SHP77 (cell line): Measurements from ENCODE around the gene PAPPA.

Experiments used
- DNase-seq, 2 experiments: peaks; one replicate each; lab custom pipeline; 2025; lab: John Stamatoyannopoulos, UW

PAPPA gene

DNA sequence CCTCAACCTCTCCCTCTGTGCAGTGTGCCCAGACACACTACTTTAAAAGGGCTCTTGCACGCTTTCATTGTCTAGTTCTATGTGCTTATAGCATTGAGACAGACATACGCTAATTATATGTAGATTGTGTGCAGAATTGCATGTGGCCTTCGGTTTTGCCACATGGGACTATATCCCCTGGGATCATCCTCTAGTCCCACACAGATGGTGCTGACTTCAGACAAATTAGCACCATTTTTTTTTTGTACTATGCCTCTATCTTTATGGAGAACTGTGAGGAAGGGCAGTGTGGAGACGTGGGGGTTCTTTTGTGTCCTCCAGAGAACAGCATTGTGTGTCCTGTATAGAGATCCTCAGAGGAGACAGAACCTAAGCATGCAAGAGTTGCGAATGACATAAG, 29.3 kb downstream of the PAPPA start:
- no peak for DNase-seq

DNA sequence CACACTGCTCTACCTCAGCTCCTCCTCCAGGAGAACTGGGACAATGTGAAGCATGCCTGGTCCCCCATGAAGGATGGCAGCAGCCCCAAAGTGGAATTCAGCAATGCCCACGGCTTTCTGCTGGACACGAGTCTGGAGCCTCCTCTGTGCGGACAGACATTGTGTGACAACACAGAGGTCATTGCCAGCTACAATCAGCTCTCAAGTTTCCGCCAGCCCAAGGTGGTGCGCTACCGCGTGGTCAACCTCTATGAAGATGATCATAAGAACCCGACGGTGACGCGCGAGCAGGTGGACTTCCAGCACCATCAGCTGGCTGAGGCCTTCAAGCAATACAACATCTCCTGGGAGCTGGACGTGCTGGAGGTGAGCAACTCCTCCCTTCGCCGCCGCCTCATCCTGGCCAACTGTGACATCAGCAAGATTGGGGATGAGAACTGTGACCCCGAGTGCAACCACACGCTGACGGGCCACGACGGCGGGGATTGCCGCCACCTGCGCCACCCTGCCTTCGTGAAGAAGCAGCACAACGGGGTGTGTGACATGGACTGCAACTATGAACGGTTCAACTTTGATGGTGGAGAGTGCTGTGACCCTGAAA, 34.1 kb downstream of the PAPPA start:
- no peak for DNase-seq

DNA sequence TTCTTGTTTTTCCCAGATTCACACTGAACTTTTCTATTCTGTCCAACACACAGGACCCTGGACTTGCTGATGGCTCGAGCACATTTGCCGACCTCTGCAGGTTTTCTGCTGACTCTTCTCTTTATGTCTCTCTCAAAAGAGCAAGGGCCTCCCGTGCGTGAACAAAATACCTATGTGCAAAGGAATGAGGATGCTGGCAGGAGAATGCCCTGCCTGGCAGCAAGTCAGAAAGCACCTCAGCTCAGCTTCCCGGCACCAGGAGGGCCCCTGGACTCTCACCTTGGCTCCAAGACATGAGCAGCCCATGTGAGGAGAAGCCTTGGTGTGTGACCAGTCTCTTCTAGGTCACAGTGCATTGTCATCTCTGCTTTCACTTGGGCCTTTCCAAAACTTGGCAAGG, 36.1 kb downstream of the PAPPA start:
- DNase-seq = no peak

DNA sequence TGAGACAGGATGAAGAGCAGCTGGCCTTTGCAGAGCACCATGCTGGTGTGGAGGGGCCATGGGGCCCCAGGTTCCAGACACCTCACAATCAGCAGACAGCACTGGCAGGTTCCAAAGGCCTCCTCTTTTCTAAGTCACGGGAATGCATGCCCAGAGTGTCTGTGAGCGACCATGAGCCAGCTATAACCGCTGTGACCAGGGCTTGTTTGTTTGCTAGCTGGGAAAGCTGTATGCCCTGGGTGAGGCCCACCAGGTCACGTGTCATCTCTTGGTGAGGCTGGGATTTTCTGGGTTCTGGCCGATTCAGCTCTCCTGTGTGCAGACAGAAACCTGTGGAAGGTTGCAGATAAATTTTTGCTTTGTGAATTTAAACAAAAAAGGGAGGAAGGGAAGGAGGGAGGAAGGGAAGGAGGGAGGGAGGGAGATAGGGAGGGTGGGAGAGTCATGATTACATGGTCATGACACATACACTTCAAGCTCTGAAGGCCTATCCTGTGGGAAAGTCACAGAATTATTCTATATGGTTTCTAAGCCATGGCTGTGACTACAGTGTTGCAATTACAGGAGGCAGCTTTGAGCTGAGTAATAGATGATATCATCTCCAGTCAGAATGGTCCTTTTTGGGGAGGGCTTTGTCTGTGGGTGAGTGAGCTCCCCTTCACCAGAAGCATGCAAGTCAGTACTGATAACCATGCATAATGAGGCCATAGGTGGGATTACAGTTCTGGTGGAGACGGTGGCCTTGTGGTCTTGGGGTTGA, 37.2 kb downstream of the PAPPA start:
- DNase-seq = no peak

DNA sequence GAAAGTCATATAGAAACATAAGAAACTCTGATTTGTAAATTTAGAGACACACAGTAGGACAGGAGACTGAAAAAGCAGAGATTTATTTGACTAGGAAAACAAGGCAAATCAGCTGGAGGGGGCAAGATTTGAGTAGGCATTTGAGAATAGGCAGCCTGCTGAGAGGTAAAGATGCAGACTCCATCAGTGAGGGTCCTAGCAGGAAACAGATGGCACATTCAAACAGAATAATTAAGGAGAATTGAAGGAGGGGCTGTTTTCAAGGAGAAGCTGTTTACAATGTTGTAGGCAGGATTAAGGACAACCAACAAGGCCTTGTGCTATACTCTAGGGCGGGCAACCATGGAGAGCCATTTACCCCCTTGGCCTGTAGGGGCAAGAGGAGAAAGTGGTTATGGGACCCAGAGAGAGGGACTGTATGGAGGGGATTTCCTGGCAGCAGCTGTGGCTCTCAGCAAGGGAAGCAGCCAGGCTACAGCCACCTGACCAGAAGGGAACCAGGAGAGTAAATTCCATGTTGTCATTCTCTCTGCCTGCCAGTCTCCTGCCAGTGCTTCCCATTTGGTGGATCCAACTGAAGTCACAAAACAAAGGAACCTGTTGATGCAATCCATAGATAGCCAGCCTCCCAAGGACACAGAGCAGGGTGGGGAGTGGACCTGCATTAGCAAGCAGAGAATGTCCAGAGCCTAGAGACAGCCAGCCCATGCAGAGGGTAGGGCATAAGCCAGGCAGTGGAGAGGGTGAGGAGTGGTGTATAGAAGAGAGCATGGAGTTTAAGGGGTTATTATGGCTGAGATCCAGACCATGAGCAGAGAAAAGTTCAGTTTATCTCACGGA, 38.2 kb downstream of the PAPPA start:
- no peak for DNase-seq

DNA sequence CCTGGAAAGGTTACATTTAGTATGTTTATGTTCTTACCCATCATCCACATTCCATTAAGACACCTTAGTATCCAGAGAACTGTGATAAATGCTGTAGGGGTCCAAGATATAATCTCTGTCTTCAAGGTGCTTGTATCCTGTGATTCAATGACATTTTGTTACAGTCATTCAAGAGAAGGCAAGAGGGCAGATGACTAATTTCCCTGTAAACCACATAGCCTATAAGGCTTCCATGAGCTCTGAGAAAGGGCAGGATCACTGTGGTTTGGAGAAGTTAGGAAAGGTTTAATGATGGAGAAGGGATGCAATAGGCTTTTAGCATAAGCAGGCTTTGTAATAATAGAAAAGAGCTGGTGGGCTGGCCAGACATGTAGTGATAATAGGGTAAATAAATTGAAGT, 40.0 kb downstream of the PAPPA start:
- no peak for DNase-seq

DNA sequence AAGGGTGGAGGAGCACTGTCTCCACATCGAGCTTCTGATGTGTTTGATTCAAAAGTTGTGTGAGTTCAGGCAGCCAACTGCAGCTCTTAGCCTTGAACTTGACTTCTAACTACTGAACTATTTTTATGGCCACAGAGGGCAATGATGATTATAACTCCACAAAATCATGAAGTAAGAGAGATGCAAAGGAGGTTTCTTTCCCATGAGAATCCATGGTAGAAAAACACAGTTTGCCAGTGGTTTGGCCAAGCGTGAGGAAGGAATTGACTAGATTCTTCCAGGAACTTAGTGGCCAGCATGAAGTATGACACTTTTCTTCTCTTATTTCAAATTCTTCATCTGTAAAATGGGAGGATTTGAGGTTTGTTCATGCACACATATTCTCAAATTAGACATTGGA, 43.2 kb downstream of the PAPPA start:
- no peak for DNase-seq

DNA sequence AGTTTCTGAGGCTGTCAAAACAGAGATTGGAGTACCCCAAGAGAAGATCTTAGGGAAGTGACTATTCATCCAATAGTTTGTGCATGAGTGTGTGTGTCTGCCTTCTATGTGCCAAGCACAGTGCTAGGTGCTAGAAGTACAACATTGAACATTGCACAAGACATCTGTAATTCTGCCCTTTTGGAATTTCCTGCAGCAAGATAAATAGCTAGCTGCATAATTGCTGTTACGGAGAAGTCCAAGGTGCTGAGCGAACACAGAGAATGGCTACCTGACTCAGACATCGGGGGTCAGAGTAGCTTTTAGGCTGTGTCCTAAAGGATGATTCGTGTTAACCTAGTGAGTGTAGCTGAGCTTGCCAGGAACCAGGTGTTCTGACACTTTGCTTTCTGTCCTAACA, 44.8 kb downstream of the PAPPA start:
- no peak for DNase-seq

DNA sequence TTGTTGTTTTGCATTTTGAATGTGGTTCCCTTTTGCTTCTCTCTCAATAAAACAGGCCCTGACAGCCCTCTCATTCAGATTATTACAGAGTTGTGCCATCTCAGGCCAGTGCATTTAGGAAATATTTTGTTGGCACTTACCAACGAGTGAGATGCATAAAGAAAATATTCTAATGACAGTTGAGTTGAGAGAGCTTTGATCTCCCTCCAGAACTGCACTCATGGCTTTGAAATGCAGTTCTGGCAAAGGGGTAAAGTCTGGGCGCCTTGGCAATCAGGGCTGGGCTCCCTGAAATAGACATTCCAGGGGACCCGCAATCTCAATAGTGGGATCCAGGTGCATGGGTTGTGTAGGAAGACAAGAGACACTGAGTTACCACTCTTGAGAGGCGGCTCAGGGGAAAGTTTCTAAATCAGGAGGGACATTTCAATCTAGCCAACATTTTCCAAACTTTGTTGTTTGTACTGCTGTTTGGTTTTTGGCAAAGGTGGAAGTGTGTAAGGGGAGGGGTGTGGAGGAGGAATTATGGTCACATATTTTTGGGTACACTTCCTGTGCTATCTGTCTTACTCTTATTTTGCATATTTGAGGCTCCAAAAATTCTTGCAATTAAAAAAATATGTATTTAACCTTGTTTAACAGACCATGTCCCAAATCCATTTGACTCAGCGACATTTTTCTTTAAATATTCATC, 48.8 kb downstream of the PAPPA start:
- no peak for DNase-seq

DNA sequence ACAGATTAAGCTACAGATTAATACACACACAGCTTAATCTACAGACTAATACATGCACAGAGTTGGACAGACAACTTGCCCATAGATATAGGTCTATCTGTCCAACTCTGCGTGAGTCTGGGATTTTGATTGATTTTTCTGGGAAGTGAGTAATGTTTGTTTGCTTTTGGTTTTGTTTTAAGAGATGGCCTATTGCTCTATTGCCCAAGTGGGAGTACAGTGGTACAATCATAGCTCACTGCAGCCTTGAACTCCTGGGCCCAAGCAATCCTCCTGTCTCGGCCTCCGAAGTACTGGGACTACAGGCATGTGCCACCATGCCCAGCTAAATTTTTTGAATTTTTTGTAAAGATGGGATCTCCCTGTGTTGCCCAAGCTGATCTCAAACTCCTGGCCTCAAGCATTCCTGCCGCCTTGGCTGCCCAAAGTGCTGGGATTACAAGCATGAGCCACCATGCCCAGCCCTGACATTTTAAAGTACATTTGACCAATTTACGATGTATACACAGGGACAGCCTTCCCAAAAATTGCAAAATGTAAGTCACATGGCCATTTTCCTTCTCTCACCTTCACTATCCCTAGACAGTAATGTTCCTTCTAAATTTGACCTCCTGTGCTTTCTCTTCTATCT, 50.8 kb downstream of the PAPPA start:
- DNase-seq = no peak

DNA sequence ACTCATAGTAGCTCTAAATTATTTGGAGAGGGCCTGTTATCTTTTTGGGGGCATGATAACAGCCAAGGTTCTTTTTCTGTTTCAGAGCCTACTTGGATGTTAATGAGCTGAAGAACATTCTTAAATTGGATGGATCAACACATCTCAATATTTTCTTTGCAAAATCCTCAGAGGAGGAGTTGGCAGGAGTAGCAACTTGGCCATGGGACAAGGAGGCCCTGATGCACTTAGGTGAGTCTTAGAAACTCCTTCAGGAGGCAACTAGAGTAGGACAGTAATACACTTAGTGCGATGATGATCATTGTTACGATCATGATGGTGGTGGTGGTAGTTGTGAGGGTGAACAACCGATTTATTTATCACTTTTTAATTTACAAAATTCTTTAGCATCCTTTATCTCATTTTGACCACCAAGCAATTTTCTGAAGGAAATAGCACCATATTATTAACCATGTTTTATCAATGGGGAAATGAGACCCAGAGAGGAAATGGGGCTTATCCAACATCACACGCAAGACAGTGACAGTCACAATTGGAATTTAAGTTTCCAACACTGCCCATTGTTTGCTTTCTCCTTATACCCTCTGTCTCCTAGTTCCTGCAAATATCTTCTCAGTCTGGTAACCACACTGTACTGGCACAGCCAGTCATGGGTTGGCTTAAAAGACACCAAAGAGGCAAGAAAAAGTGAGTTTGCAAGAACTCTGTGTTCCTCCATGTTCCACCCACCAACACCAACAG, 54.0 kb downstream of the PAPPA start:
- no peak for DNase-seq

DNA sequence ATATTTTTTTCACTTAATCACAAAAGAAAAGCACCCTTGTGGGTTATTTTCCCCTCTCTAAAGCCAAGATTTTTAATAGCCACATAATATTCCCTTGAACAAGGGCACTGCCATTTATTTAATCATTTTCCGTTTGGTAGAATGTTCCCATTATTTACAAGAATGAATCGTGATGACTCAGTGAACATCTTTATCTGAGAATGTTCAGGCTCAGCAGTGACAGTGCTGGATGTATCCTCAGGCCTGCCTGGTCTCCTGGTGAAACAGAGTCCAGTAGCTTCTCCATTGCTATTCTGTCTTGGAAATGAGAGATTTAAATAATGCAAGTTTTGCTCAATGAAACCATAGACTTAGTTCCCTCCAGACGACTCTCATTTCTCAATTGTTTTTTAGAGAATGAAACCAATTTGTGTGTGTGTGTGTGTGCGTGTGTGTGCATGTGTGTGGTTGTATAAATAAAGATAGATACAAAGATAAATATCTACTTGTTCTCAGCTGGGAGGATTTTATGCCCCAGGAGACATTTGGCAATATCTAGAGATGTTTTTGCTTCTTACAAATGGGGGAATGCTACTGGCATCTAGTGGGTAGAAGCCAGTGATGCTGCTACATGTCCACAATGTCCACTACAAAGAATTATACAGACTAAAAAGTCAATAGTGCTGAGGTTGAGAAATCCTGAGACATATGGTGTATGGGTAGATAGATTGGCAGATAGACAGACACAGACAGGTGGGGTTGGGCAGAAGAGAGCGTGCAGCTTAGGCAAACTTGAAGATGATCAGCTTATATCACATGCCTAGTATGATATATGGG, 55.0 kb downstream of the PAPPA start:
- DNase-seq = no peak

DNA sequence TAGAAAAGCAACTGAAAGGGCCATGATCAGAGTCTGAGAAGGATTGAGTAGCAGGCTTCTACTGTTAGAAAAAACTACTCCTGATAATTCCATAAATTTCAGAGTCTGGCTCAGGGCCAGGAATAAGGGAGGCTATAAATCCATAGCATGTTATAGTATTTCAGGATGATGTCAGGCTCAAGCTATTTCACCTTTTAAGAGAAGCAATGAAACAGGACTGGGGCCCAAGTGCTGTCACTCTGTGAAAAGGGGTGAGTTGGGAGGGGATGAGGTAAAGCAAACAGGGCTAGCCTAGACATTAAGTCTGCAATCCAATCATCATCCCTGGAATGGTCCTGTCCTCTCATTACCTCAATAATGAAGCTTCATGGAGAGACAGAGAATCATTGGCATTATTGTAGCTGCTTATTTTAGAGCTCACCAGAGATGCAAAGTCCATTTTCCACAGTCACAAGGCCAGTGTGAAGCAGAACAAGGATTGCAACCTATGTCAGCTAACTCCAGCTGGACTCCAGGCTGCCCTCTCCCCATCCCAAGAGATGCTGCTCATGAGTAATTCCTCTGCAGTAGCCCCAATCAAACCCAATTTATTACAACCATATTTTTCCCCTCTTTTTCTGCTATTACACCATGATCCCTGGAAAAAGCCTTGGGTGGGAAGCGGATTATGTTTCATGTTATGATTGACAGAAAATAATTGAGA, 56.0 kb downstream of the PAPPA start:
- peak in 1 of 2 experiments; percentile 4 for DNase-seq

DNA sequence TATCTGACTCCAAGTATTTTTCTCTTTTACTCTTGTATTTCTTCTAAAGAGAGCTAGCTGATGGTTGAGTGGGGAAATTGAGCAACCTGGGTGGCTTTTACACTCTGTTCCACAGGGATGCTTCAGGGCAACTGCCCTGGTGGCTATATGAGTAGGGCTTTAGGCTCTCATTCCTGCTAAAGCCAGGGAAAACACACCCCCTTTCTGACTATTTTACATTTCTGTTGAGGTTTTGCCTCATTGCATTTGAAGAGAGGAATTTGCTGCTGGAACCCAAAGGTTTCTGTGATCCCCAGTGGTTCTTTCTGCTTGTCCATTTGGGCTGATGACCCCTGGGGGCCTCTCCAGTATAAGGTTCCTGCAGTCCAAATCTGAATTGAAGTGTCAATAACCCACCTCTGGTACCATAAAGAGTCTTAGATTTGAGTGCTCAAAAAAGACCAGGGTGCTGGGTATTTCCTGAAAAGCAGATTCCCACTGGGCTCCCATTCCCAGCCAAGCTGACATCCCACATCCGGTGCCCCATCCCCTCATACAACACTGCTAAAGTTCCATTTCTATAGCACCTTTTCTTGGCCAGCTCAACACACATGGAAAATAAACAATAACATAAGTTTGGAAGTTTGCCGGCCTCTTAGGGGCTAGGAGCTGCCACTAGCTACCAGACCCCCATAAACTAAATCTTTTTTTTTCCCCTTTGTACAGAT, 59.5 kb downstream of the PAPPA start:
- no peak for DNase-seq

DNA sequence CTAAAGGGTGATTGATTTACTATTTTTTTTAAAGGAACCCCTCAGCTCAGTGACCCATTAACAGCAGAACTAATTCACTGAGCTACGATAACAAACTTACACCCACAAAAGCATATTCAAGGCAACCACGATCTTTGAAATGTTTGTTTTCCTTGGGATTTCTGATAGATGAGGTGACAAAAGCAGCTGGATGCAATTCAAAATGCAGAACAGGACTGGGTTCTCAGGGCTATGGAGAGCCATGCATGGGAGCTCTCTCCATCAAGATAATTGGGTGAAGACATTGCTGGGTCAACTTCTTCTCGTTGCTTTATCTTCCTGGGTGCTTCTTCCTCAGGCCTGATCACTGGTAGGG, 60.1 kb downstream of the PAPPA start:
- DNase-seq = no peak

DNA sequence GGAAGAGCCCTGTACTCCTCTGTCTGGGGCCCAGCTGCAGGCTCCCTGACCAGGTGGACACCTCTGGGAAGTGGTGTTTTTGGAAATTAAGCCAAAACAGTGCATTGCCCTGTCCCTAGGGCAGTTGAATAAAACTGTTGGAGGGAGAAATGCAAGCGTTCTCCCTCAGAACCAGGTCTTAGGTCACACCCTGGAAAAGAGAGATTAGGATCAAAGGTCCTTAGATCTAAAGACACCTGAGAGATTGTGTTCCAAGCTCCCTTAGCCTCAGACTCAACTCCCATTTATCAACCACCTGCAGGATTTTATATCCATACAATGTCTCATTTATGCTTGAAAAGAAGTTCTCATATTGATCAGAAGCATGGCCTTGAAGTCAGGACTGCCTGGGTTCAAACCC, 64.8 kb downstream of the PAPPA start:
- DNase-seq = no peak

DNA sequence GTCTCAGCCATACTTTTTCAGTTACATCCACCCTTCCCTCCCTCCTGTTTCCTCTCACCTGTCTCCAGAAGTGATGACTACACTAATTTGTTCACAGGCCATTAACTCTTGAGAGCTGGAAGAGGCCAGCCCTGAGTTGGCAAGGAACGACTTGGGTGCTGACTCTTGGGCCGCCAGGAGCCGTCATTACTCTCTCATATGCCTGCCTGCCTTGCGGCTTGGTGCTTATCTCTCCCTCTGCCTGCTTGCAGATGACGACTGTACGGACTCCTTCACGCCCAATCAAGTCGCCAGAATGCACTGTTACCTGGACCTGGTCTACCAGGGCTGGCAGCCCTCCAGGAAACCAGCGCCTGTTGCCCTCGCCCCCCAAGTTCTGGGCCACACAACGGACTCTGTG, 66.1 kb downstream of the PAPPA start:
- DNase-seq = peak in 1 of 2 experiments; percentile 23

DNA sequence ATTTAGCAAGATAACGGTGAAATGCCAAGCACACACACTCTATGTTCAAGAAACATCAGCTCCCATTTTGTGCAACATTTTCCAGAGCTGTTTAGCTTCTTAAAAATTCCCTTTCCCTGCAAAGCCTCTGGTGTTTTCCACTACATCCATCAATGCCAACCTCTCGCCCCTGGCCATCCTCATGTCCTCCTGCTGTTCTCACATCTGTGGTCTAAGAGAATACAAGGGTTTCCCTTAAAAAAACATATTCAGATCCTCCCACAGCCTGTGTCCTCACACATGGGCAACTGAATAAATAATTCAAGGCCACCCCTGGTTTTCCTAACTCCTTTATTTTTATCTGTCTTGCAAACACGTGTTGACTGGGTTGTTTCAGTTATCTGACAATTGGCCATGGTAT, 70.3 kb downstream of the PAPPA start:
- no peak for DNase-seq

DNA sequence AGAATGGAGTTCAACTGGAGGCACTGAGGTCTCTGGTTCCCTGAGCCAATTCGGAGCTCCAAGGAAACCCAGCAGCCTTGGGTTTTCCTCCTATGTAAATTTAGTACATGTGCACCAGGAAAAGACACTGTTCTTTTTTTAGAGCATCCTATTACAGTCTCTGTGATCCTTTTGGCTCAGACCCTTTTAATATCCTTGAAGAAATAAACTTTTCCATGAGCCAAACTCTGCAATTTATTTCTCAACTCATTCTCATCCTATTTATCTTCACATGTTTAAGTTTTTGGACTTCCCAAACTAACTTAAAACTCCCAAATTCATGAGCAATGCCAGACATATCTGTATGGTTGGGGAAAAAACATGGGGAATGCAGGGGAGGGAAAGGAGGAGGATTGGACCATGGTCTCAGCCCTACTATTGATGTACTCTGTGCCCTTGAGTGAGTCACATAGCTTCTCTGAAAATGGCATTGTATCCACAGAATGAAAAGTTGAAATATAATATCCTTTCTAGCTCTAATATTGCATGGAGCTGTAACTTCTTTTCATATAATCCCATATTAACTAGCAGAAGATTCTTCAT, 76.6 kb downstream of the PAPPA start:
- no peak for DNase-seq
